Natural killer cell treated with Interleukin-12 subunit alpha and Interleukin-12 subunit beta and Interleukin-15 and Interleukin-18, amount 100 ng/mL, for 72 hours (primary cell): ENCODE results near the gene TIMM22. TPM values are rescaled to one million over a fixed set of nuclear protein-coding genes. Genes with fewer than 3 reads are reported as not detected.
"Not testable (repeated sequence)": the region's sequence is repeated elsewhere in the genome, so short reads cannot be mapped to it uniquely, and the experiment has no call there.

ENCODE experiments used
- ATAC-seq, 2 donors: fragments of 150-1000 bp; cut with Tn5 transposase in 1 of 2; sonication (Bioruptor Pico), chemical (Tn5 transposase) in 1 of 2; 2 replicates each; pipeline ENCODE4 v1.10.0; 2021
- DNase-seq: peaks from one replicate; pipeline ENCODE4 v3.0.0; 2022; ENCODE audit warnings: low spot score
- H3K27ac Mint-ChIP-seq, 2 donors: 1 replicate in 1 of 2; 2 replicates in 1 of 2; pipeline ENCODE4 v1.8.0; 2022; ENCODE audit warnings: mixed read lengths in 2 of 2, mild to moderate bottlenecking in 1 of 2, moderate library complexity in 1 of 2
- H3K27me3 Mint-ChIP-seq, 2 donors: 1 replicate in 1 of 2; 2 replicates in 1 of 2; pipeline ENCODE4 v1.8.0; 2022; ENCODE audit warnings: mixed read lengths in 2 of 2
- H3K36me3 Mint-ChIP-seq: one replicate; pipeline ENCODE4 v1.8.0; 2022; ENCODE audit warnings: mixed read lengths
- H3K4me1 Mint-ChIP-seq, 2 donors: 1 replicate in 1 of 2; 2 replicates in 1 of 2; pipeline ENCODE4 v1.8.0; 2022; ENCODE audit warnings: low read depth in 2 of 2, mixed read lengths in 2 of 2, mild to moderate bottlenecking in 1 of 2
- H3K4me3 Mint-ChIP-seq: one replicate; pipeline ENCODE4 v1.8.0; 2022; ENCODE audit warnings: mixed read lengths
- H3K9me3 Mint-ChIP-seq: 2 replicates; pipeline ENCODE4 v1.8.0; 2022; ENCODE audit warnings: mixed read lengths
- total RNA-seq, 2 donors: library from RNA; stranded (reverse); gene quantifications; one replicate each; pipeline ENCODE4 v1.2.3, GENCODE V29; 2022

Gene TIMM22
- total RNA-seq = 10 to 100 TPM; 12.7 to 19.8 TPM

GRCh38 chr17:996554-997344 is at the start of gene TIMM22:
Gene TIMM22 (plus strand): TSS chr17:997129. CDS start chr17:997143, 14 bp downstream.
- Mint-ChIP-seq H3K27ac (peak within 1 kb of the TSS; percentile 96 to 97), H3K4me1 (peaks cover 25% of the 10 kb centered on the region in 2 donors), H3K4me3 (peak within 1 kb of the TSS; percentile 96), H3K9me3 (peaks cover 13% of the 10 kb centered on the region), H3K36me3 (peaks cover 20% of the 10 kb centered on the region), H3K27me3 (no peaks in the 10 kb centered on the region)
- ATAC-seq (peak; percentile 98), DNase-seq (peak; percentile 96)

- H3K4me3 Mint-ChIP-seq = no peak overlapping the region
- ATAC-seq (no peak), DNase-seq (no peak)
- no peaks in the 10 kb centered on the region for H3K9me3 Mint-ChIP-seq
- H3K27me3 Mint-ChIP-seq = peaks cover 7 to 11% of the 10 kb centered on the region in 2 donors
- no peaks in the 10 kb centered on the region for H3K36me3 Mint-ChIP-seq
- H3K27ac Mint-ChIP-seq = no peak overlapping the region
- no peaks in the 10 kb centered on the region for H3K4me1 Mint-ChIP-seq
These were observed 48.6 kb upstream of the TIMM22 start for GRCh38 chr17:948284-948852.

DNA sequence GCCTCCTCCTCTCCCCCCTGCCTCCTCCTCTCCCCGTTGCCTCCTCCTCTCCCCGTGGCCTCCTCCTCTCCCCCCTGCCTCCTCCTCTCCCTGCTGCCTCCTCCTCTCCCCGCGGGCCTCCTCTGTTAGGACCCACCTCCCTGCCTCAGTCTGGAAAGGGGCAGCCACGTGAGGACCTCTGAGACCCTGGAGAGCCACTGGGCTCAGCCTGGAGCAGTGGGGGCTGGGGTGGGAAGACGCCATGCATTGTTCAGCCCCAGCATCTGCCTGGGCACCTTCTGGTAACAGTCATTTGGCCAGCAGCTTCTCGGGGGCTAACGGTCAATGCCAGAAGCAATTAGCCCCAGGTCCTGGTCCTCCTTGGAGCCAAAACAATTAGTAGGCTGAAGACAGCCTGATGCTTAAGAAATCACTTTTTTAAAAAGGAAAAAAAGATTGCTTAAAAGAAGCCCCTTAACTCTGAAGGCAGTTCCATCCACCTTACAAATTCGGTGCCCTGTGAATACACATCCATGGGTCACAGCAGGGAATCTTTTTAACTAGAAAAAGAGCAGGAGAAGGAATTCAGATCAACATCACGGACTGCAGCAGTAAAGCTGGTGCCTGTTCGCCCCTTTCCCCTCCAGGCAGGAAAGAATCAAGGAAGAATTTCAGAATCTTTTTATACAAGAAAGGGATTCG is 47.2 kb upstream of the TIMM22 start:
- Mint-ChIP-seq H3K27me3 (peaks cover 7 to 12% of the 10 kb centered on the region in 2 donors), H3K36me3 (no peaks in the 10 kb centered on the region), H3K4me1 (no peaks in the 10 kb centered on the region), H3K9me3 (no peaks in the 10 kb centered on the region), H3K27ac (no peak overlapping the region), H3K4me3 (no peak overlapping the region)
- ATAC-seq = no peak
- DNase-seq = no peak

GRCh38 chr17:951325-952132 is 45.4 kb upstream of the TIMM22 start:
- Mint-ChIP-seq H3K4me1 (no peaks in the 10 kb centered on the region), H3K36me3 (no peaks in the 10 kb centered on the region), H3K27ac (no peak overlapping the region), H3K4me3 (no peak overlapping the region), H3K27me3 (peaks cover 7 to 12% of the 10 kb centered on the region in 2 donors), H3K9me3 (no peaks in the 10 kb centered on the region)
- ATAC-seq = no peak
- peak; percentile 28 for DNase-seq

DNA sequence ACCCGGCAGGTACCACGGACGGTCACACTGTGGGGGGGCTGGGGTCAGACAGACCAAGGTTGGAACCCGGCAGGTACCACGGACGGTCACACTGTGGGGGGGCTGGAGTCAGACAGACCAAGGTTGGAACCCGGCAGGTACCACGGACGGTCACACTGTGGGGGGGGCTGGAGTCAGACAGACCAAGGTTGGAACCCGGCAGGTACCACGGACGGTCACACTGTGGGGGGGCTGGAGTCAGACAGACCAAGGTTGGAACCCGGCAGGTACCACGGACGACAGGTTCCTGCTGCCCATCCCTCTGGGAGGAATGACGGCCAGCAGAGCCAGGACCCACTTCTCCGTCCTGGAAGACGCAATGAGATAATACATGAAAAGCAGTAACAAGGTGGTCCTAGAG is 44.3 kb upstream of the TIMM22 start:
- not testable (repeated sequence) for H3K4me3 Mint-ChIP-seq, H3K36me3 Mint-ChIP-seq, H3K4me1 Mint-ChIP-seq, ATAC-seq, H3K27ac Mint-ChIP-seq, H3K9me3 Mint-ChIP-seq
- peaks cover 7 to 12% of the 10 kb centered on the region in 2 donors for H3K27me3 Mint-ChIP-seq
- peak; percentile 12 for DNase-seq

DNA sequence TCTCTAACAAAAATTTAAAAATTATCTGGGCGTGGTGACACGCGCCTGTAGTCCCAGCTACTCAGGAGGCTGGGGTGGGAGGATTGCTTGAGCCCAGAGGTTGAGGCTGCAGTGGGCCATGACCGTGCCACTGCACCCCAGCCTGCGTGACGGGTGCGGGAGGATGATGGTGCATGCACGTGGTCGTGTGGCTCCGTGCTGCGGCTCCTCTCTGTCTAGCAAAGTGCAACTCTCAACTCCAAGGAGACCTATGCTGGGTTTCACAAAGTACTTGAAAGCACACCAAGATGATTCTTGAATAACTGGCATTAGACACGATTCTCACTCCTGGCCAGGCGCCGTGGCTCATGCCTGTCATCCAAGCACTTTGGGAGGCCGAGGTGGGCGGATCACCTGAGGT is 43.2 kb upstream of the TIMM22 start:
- peaks cover 14% of the 10 kb centered on the region in 2 donors for H3K27me3 Mint-ChIP-seq
- no peaks in the 10 kb centered on the region for H3K4me1 Mint-ChIP-seq
- H3K36me3 Mint-ChIP-seq = no peaks in the 10 kb centered on the region
- ATAC-seq (no peak), DNase-seq (peak; percentile 35)
- no peak overlapping the region for H3K27ac Mint-ChIP-seq
- no peaks in the 10 kb centered on the region for H3K9me3 Mint-ChIP-seq
- H3K4me3 Mint-ChIP-seq = no peak overlapping the region

DNA sequence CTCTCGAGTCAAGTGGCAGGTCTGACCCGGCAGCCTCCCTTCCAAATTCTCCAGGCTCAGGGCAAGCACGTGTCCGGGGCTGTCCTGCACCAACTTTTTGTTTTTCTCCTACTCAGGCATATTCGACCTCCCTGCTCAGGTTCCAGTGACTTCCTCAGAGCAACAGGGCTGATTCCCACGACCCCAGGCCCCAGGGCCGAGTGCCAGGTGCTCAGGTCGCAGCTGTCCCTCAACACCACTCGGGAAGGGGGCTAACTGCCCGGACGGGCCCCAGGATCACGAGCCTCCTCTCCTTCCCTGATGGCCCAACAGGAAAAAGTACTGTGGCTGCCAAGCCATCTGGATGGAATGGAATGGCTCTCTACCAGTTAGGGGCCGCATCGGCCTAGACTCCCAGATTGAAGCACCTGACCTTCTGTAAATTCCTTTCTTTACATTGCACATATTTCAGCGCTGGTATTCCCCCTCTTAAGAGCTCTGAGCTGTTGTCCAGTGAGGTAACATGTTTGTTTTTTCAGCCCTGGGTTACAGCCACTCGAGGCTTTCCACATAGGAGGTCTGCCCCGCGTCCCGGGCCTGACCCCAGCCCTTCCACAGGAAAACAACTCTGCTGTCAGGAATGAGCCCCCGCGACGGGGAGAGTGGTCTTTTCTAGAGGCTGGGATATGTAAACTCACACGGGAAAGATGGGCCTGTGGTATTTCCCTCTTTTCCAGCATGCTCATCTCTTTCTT is 42.3 kb upstream of the TIMM22 start:
- no peaks in the 10 kb centered on the region for H3K4me1 Mint-ChIP-seq
- ATAC-seq (no peak), DNase-seq (peak; percentile 44)
- no peaks in the 10 kb centered on the region for H3K36me3 Mint-ChIP-seq
- H3K9me3 Mint-ChIP-seq = no peaks in the 10 kb centered on the region
- peaks cover 14% of the 10 kb centered on the region in 2 donors for H3K27me3 Mint-ChIP-seq
- no peak overlapping the region for H3K27ac Mint-ChIP-seq
- no peak overlapping the region for H3K4me3 Mint-ChIP-seq

DNA sequence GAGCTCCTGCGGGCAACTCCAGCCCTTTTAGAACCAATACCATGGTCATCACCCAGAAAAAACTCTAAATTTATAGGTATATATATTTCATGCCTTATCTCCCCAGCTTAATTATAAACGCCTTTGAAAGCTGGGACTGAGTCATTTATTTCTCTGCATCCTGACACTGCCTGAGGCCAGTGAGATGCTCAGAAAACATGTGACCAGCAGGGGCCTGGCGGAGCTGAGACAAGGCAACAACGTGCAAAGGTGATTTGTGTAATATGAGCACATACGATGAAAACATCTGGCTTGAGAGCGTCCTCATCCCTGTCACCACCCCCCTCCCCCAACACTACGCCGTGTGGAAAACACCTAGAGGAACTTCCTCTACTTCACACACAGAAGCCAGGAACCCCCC is 40.0 kb upstream of the TIMM22 start:
- H3K4me3 Mint-ChIP-seq = no peak overlapping the region
- ATAC-seq (no peak), DNase-seq (peak; percentile 44)
- peaks cover 11 to 13% of the 10 kb centered on the region in 2 donors for H3K27me3 Mint-ChIP-seq
- H3K4me1 Mint-ChIP-seq = no peaks in the 10 kb centered on the region
- no peak overlapping the region for H3K27ac Mint-ChIP-seq
- H3K9me3 Mint-ChIP-seq = no peaks in the 10 kb centered on the region
- no peaks in the 10 kb centered on the region for H3K36me3 Mint-ChIP-seq

DNA sequence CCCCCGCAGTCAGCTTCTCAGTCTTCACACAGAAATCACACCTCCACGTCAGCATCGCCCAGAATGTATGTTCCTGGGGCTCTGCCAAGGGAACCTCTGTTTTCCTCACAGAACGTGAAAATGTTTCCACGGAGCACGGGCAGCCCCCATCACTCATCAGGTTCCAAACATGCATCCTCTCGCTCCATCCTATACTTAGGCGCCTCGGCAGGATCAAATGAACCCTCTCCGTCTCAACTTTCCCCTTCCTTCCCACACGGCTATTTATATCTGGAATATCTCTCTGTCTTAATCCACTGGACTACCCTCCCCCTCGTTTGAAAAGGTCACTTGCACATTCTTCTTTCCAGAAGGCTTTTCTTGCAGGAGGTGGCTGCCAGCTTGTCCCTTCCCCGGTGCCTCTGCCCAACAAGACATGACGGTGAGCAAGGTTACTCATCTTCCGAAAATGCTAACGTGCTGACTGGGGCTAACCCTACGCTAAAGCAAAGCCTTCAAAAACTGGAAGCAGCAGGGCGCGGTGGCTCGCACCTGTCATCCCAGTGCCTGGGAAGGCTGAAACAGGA is 39.0 kb upstream of the TIMM22 start:
- Mint-ChIP-seq H3K36me3 (no peaks in the 10 kb centered on the region), H3K27ac (no peak overlapping the region), H3K9me3 (no peaks in the 10 kb centered on the region), H3K4me3 (no peak overlapping the region), H3K27me3 (peaks cover 14 to 18% of the 10 kb centered on the region in 2 donors), H3K4me1 (no peaks in the 10 kb centered on the region)
- DNase-seq (peak; percentile 23), ATAC-seq (no peak)

DNA sequence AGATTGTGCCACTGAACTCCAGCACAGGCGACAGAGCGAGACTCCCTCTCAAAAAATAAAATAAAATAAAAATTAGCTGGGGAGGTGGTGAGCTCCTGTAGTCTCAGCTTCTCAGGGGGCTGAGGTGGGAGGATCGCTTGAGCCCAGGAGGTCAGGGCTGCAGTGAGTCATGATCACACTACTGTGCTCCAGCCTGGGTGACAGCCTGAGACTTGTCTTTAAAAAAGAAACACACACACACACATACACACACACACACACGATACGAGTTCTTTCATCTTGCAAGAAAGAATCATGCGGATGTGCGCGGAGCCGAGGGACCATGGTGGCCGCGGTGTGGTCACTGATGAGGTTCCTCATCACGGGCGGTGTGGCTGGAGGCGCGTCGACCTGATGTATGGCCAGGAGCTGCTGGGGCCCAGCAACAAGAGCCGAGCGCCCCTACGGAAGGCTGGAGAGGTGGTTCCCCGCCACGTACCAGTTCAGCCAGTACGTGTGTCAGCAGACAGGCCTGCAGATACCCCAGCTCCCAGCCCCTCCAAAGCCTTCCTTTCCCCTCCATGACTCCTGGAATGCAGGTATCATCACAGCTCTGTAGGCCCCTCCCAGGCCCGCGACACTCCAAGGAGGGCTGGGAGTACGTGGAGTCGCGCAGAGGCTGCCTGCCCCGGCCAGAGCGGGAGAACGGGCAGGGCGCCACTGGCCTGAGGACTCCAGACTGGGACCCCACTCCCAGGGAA is 38.0 kb upstream of the TIMM22 start:
- Mint-ChIP-seq H3K4me1 (no peaks in the 10 kb centered on the region), H3K27me3 (peaks cover 14 to 18% of the 10 kb centered on the region in 2 donors), H3K9me3 (no peaks in the 10 kb centered on the region), H3K36me3 (no peaks in the 10 kb centered on the region), H3K4me3 (no peak overlapping the region), H3K27ac (no peak overlapping the region)
- DNase-seq (peak; percentile 12), ATAC-seq (no peak)

- Mint-ChIP-seq H3K4me1 (no peaks in the 10 kb centered on the region), H3K27ac (no peak overlapping the region), H3K4me3 (no peak overlapping the region), H3K36me3 (no peaks in the 10 kb centered on the region), H3K9me3 (no peaks in the 10 kb centered on the region), H3K27me3 (peaks cover 17 to 23% of the 10 kb centered on the region in 2 donors)
- ATAC-seq = no peak
- no peak for DNase-seq
These were observed 34.8 kb upstream of the TIMM22 start for GRCh38 chr17:962166-962565.

DNA sequence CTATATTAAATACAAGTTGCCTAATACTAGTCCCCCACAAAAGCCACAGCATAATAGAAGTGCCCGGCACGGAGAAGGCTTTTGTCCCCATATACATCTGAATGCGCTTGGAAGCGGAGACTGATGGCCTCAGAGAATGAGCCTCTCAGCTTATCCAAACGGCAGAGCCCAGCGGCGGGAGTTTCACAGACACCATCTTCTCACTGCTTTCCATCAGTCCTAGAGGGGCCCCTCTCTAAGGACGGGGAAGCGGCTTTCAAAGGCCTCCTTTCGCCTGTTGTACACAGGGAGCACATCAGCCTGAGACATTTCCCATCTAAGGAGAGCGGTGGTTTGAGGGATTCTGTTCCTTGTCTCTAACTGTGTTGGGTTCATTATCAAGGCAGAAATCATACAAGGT is 34.3 kb upstream of the TIMM22 start:
- DNase-seq (peak; percentile 49), ATAC-seq (no peak)
- H3K27me3 Mint-ChIP-seq = peaks cover 16 to 28% of the 10 kb centered on the region in 2 donors
- H3K4me3 Mint-ChIP-seq = no peak overlapping the region
- H3K9me3 Mint-ChIP-seq = no peaks in the 10 kb centered on the region
- no peak overlapping the region for H3K27ac Mint-ChIP-seq
- no peaks in the 10 kb centered on the region for H3K4me1 Mint-ChIP-seq
- H3K36me3 Mint-ChIP-seq = no peaks in the 10 kb centered on the region
